ENCODE measurements around the gene PDLIM3.
"Not testable (repeated sequence)": the region's sequence is repeated elsewhere in the genome, so short reads cannot be mapped to it uniquely, and the experiment has no call there.

Gene PDLIM3, protein sequence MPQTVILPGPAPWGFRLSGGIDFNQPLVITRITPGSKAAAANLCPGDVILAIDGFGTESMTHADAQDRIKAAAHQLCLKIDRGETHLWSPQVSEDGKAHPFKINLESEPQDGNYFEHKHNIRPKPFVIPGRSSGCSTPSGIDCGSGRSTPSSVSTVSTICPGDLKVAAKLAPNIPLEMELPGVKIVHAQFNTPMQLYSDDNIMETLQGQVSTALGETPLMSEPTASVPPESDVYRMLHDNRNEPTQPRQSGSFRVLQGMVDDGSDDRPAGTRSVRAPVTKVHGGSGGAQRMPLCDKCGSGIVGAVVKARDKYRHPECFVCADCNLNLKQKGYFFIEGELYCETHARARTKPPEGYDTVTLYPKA

DNA sequence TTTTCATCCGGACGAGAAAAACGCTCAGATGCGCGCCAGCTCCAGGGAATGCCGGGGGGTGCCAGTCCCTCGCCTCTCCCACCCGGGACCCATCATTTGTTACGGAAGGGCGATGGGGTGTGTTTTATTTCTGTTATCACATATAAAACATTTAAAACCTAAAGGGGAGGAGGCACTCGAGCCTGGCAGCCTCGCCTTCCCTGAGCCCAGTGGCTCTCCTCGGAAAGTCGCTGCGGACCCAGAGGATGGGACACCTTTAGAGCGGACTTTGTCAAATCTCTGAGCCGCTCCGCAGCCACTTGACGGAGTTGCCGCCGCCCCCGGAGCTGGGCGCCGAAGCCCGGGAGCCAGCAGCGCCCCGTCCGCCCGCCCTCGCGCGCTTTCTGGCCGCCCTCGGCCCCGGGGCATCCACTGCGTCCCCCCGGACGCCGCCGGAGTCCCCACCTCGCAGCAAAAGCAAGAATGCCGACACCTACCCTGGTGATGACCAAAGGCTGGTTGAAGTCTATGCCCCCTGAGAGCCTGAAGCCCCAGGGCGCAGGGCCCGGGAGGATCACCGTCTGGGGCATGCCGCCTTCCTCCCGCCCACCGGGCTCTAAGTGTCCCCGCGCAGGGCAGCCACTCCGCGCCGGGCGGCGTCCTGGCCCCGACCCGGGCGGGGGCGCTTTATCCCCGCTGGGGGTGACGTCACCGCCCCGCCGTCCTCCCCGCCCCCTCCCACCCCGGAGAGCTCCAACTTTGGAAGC is at the start of gene PDLIM3:
Gene PDLIM3, minus strand, starts transcription at position 642 of the 746 bp plus-strand sequence. Its CDS starts 73 bp downstream, at position 569.
- peak; percentile 34 for DNase-seq

DNA sequence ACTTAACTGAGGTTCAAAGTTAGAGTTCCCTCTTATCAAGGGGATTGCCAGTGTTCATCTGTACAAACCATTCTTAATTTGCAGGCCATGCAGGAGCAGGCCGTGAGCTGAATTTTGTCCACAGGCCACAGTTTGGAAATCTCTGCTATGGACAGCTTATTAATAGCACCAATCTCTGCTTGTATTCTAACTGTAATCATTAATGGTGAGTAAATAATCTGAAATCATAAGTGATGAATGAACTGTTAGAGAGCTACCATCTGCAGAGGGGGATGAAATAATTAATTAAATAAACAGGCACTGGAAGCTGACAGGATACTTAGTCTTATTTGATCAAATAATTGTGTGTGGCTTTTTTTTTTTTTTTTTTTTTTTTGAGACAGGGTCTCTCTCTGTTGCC is 48.5 kb upstream of the PDLIM3 start:
- DNase-seq = no peak

DNA sequence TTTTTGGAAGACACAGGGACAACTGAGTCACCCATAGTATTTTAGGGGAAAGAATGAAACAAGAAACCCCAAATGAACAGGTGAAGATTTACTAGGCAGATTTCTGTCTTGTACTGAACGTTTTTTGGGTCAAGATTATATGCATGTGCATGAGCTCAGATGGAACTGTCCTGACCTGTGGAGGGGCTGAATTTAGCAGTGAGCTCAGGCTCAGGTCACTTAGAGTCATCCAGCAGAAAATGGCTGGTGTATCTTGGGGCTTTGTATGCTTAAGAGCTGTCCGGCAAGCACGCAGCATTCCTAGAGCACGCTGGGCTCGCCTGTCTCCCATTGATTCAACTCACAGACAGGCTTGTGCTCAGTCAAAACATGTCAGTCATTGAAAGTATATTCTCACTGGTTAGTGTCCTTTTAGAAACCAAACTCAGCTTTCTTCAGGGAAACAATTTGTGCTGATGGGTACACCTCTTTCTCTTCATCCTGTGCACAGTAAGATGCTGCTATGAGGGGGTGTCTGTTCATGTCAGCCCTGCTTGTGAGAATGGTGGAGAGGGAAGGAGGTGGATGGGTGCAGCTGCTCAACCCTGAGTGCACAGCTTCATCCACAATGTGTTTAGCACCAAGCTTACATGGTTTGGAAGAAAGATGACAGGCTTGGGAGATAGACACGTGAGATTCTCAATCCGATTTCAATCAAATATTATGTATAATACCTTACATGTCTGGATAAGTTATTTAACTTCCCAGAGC is 47.5 kb upstream of the PDLIM3 start:
- no peak for DNase-seq

DNA sequence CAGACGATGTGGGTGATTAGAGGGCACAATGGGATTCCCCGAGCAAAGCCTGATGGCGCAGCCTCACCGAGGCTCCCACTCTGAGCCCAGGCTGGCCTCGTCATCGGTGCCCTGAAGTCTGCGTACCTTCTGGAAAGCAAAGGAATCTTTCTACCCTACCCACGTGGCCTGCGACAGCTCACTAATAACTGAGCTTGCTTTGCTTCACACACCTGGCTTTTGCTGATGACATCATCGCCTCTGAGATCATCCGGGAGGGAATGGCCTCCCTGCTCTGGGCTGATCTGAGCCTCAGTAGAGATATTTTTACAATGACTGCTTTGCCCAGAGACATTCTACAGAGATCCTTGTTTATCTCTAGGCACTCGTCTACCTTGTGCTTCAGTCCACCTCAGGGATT is 45.4 kb upstream of the PDLIM3 start:
- no peak for DNase-seq

DNA sequence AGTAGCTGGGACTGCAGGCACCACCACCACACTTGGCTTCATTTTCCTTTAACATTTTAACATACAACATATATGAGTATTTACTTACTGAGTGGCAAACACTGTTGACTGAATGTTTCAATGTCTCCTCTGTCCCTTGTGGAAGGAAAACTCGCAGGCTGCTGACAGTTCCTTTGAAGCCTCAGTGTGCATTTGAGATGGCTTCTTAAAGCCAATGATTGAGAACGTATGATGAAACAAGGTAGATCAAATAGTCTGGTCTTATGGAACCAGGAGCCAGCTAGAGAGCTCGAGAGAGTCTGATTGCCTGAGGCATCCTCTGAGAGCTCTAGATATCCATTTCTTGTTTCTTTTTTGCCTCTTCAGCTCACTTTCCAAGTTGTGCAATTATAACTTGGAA is 43.0 kb upstream of the PDLIM3 start:
- no peak for DNase-seq

DNA sequence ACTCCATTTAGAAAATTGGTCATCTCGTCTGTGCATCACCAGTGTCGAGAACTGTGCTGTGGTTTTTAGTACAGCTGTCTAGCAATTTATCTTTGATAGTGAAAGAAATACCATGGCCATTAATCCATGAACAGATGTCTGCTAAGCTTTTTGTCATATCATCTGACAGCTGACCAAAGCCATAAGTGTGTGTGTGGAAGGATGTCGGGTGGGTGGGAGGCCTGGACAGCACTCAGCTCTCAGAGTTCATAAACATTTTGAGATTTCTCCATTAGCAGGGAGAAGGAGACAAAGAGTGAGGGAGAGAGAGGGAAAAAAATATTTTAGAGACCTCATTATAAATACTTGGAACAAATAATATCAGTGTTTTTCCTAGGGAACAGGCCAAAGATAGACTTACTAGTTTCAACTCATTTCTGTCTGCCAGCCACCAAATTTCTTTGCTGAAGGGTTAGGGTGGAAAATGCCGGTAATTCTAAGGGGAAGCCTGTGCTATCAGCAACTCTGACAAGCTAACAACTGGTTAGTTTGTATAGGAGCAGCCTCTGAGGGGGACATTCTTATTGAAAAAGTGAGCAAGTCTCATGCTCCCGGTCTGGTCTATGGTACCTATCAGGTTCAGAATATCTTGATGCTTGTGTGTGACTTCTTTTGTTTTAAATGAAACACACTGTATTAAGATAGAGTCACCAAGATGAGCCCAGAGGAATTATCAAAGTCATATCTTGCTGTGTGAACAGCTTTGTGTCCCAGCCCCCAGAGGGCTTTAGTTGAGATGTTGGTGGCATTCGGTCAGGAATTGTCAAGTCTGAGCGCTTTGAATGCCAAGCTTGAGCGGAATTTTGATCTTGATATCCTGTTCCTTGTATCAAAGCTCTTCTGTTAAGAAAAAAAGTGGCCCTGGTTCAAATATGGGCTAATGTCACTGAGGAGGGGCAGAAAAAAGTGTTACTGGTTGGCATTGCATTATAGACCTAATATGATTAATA is 41.9 kb upstream of the PDLIM3 start:
- DNase-seq = no peak

DNA sequence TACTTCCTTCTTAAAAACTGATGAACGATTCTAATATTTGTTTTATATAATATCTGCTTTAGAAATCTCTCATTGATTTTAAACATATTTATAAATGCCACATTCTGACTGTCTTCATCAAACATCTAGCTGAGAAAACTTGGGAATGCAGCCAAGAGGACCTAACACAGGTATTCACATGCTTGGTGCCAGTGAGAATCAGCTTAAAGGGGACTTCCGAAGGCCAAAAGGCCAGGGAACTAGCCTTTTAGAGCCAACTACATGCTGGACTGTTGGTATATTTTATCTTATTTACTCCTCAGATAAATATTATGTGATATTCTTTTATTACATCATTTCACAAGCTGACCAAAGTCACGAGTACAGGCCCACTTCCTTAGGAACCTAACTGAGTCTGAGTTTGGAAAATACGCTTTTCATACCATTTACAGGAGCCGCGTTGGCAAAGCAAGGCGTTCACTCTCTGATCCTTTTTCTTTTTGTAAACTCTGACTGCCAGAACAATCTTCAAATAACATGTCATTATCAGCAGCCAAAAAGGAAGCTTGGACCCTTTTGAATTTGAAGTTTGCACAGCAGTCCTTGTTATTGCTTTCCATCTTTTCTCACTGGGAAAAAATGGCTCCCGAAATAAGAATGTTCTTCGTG is 41.1 kb upstream of the PDLIM3 start:
- DNase-seq = no peak

DNA sequence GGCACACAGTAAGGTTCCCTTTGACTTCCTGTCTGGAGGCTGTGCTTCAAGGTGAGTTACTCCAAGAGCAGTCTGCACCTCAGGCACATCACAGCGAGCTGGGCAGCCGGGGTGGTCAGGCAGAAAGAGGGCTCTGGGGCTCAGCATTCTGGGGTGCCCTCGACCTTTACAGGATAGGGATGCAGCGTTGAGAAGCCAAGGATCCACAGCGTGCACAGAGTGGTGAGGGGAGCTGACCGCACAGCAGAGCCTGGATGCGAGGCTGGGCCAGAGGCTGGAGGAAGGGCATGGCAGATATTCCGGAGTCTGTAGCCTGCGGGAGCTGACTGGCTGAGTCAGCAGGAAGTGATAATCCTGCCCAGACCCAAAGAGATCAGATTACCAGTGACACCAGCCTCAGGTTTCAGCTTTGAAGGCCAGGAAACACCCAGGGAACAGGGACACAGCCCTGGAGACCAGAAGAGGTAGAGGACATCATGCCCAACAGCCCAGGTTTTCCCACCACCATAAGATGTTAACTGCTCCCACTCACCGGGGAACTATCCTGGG is 38.4 kb upstream of the PDLIM3 start:
- peak; percentile 72 for DNase-seq

DNA sequence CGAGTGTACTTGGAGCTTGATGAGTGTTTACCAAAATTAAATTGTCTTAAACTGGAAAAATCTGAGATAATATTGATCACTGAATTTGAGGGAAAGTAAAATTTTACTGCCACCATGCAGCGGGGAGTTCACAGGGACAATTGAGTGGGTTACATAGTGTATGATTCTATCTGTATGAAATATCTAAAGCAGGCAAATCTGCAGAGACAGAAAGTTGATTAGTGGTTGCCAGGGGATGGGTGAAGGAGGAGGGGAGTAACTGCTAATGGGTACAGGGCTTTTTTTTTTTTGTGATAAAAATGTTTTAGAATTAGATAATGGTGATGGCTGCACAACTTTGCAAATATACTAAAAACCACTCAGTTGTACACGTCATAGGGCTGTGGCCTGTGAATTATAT is 35.4 kb upstream of the PDLIM3 start:
- DNase-seq = no peak

DNA sequence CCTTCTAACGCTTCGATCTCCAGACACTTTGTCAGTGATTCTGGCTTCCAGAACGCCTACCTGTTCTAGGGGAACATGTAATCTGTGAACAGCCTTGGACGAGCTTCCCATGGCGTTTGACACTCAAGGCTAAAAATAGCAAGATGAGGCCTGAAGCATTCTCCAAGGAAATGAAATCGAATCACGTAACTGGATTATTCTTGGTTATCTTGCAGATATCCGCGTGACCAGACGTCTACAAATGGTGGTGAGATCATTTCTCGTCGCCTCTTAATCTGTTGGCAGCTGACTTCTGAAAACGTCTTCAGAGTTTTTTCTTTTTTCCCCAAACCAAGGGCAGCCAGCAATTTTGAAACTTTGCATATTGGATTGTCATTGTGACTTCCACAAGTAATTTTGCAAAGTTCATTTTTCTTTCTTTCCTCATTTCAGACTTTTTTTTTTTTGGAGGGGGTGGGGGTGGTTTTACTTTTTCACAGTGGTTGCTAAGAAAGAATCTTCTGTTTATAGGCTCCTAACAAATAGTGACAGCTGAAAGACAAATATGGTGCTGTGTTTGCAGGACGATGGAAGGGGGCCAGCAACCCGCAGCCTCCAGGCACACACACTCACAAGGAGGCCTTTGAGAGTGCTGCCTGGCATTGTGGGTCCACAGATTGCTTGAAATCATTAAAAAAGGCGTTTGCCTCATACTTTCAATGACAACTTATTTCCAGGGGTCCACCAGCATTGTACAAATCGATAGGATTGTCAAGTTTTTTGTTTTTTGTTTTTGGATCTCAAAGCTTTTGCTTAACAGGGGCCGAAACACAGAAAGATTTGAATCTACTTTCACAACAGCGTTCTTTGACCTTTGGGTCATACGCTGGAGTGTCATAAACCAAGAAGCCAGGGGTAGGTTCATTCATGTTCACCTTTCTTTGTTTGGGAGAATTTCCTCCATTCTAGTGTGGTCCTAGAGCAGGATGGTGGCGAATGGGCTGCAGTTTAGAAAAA is 32.4 kb upstream of the PDLIM3 start:
- DNase-seq = no peak

DNA sequence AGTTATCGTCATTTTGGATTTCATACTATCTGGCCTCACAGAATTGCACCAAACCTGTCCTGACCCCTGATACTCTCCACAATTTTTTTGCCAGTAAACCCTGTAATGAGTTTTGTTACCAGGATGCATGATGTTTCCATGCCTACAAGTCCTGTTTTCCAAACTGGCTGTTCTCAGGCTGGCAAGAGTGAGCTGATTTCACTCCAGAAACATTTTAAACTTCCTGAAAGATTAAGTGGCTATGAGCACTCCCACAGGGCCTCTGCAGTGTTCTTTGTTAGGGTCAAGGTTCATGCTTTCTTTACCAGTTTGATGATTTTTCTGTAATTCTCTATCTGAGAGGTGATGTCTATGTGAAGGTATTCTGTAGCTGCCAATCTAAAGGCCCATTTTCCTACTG is 31.7 kb upstream of the PDLIM3 start:
- peak; percentile 45 for DNase-seq

DNA sequence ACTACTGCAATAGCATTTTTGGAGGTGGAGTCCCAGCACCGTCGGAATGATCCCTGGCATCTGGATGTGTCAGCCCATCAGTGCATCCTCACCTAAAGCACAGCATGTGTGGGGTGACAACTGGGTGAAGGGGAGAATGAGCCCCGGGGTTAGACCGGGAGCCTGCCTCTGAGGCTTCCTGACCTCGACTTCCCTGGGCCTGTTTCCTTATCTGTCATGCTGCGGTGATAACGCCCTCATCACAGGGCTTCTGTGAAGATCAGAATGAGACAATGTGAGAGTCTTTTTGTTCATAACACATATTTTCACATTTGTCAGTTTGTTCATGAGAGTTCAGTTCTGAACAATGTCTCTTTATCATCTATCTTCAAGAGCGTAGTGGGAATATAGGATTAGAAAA is 31.1 kb upstream of the PDLIM3 start:
- DNase-seq = no peak

DNA sequence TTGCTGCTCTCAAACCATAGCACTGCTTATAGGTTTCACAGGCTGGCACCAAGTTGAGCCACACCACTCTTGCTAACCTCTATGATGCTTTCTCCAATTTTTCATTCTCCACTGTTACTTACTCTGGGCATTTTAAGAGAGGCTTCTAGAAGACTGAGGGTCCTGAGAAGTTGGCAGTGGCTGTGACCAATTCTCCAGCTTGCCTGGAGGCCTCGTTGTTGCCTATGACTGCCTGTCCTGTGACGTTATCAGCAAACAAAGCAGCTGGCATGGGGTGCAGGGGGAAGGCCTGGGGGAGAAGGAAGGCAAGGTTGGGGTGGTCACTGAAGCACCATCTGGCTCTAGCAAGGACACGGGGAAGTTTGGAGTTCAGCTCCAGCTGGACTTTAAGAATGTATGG is 30.4 kb upstream of the PDLIM3 start:
- DNase-seq = no peak

DNA sequence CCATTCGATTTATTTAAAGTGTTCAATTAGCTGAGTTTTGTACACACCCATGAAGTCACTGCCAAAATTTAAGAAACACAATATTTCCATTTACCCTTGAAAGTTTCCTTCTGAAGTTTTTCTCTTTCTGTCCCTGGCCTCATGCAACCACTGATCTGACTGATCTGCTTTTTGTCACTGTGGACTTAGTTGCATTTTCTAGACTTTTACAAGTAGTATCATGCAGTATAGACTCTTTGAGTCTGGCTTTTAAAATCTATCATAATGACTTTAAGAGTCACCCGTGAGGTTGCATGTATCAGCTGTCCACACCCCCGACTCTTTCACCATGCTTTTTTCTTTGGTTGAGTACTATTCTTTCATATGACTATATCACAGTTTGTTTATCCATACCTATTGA is 29.0 kb upstream of the PDLIM3 start:
- DNase-seq = no peak

DNA sequence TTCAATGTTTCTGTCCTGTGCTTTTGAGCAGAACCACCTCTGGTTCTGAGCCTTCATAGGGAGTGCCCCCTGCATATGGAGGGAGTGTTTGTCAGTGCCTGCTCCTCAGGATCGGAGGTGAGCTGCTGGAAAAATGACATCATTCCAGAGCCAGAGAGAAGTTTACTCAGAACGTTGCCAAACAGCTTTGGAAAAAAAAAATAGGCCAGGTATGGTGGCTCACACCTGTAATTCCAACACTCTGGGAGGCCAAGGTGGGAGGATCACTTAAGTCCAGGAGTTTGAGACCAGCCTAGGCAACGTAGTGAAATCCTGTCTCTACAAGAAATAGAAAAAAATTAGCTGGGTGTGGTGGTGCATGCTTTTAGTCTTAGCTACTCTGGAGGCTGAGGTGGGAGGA is 27.2 kb upstream of the PDLIM3 start:
- no peak for DNase-seq

DNA sequence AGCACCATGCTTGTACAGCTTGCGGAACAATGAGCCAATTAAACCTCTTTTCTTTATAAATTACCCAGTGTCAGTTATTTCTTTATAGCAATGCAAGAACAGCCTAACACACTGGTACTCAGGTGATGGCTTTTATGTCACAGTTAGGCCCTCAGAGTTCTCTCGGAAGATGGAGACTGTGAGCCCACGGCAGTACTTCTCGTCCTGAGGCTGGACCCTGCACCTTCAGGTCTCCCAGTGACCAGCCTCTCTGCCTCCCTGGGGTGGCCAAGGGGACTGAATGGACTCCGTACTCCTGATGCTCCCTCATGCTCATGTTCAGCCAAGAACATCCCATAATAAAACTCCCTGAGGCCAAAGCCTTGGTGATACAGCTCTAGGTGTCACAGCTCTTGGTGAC is 25.0 kb upstream of the PDLIM3 start:
- no peak for DNase-seq

DNA sequence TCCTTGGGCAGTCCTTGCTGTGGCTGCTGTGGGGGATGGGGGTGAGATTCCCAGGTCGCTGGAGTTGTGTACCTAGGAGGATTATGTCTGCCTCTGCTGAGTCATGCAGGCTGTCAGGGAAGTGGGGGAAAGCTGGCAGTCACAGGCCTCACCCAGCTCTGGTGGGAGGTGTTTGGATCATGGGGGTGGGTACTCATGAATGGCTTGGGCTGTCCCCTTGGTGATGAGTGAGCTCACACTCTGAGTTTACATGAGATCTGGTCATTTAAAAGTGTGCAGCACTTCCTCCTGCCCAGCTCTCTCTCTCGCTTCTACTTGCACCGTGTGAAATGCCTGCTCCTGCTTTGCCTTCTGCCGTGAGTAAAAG is 24.6 kb upstream of the PDLIM3 start:
- peak; percentile 36 for DNase-seq

DNA sequence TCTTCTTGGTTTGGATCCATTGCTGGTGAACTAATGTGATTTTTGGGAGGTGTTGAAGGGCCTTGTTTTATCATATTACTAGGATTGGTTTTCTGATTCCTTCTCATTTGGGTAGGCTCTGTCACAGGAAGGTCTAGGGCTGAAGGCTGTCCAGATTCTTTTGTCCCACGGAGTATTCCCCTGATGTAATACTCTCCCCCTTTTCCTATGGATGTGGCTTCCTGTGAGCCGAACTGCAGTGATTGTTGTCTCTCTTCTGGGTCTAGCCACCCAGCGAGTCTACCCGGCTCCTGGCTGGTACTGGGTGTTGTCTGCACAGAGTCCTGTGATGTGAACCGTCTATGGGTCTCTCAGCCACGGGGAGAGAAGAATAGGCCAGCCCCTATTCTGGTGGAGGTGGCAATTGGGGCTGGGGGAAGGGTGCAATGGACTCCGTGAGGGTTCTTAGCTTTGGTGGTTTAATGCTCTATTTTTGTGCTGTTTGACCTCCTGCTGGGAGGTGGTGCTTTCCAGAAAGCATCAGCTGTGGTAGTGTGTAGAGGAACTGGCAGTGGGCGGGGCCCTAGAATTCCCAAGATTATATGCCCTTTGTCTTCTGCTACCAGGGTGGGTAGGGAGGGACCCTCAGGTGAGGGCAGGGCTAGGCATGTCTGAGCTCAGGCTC is 24.1 kb upstream of the PDLIM3 start:
- not testable (repeated sequence) for DNase-seq

DNA sequence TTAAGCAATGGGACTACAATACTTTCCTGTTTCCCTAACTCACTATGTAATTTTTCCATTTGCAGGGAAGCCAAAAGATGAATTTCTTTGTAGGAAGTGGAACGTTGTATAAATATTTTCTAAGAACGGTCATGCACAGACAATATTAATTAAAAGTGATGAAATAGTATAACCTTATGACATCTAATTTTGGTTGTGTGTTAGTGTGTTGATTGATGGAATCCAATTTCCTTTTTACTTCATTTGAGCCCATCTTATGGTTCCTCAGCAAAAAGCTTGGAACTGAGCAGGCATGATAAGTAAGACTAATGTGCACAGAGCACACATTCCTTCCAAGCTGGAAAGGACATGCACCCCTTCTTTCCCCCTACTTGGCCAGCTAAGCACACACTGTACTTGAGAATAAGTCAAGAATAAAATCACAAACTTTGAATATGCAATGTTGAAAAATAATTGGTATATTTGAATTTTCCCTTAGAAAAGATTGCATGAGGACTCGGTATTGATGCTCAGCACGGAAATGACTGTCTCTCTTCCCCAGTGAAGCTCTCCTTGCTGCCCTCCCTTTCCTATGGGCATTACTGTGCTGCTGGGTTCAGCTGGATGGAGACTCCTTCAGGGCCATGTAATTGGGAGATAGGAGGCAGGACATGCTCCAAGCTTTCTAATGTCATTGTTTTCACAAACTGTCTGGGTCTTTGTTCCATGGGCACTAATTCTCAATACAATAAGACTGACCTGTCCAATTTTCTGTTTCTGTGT is 19.2 kb upstream of the PDLIM3 start:
- no peak for DNase-seq

All from HCEC 1CT (cell line).